Body of pancreas (tissue), 4 donors: ENCODE data around the gene ELOVL4.

Experiments used
- CTCF ChIP-seq, 7 experiments: fragments of 450-650 bp in 4 of 7; fragments of 200-600 bp in 3 of 7; sonication (generic) in 3 of 7; IDR thresholded peaks; one replicate each; pipeline ENCODE4 v1.5.1; 2016 to 2019; ENCODE audit warnings: antibody characterized with exemption in 7 of 7
- POLR2A ChIP-seq, 3 donors: fragments of 450-650 bp; IDR thresholded peaks; one replicate each; pipeline ENCODE4 v1.6.1; 2016; ENCODE audit warnings: antibody characterized with exemption in 3 of 3, mild to moderate bottlenecking in 2 of 3

GRCh38 chr6:79947191-79948186 lies at the start of gene ELOVL4:
- TF ChIP-seq CTCF (IDR thresholded peaks at IDR 0.05) (no peak), POLR2A (IDR thresholded peaks at IDR 0.05) (peak in 1 of 3 donors; percentile 28)
